H9 (cell line): Measurements from ENCODE around the gene RMRP. TPM values are rescaled to one million over a fixed set of nuclear protein-coding genes. Genes with fewer than 3 reads are reported as not detected.
A peak's percentile ranks its signal among the peaks of the same experiment; 100 is the strongest.

Experiments used
- DNase-seq: peaks from one replicate; pipeline ENCODE4 v3.0.0-alpha.2; 2017
- H2AFZ ChIP-seq: one replicate; pipeline ENCODE4 v1.6.1; 2013; ENCODE audit warnings: mild to moderate bottlenecking, low read length, control low read depth, moderate library complexity
- H2AK5ac ChIP-seq: 2 replicates; pipeline ENCODE4 v1.6.1; 2013; ENCODE audit warnings: low read length, control low read depth, mixed read lengths; ENCODE audit not compliant: insufficient read length
- H2BK120ac ChIP-seq: one replicate; pipeline ENCODE4 v1.6.1; 2013; ENCODE audit warnings: low read depth, mild to moderate bottlenecking, low read length, control low read depth, inconsistent platforms; ENCODE audit not compliant: poor library complexity, severe bottlenecking
- H2BK12ac ChIP-seq: 2 replicates; pipeline ENCODE4 v1.6.1; 2013; ENCODE audit warnings: low read length, control low read depth, mixed read lengths, low read depth; ENCODE audit not compliant: insufficient read length
- H2BK15ac ChIP-seq: 2 replicates; pipeline ENCODE4 v1.6.1; 2013; ENCODE audit warnings: low read depth, low read length, control low read depth
- H2BK20ac ChIP-seq: one replicate; pipeline ENCODE4 v1.6.1; 2013; ENCODE audit warnings: low read depth, mild to moderate bottlenecking, low read length, control low read depth, inconsistent platforms; ENCODE audit not compliant: poor library complexity, severe bottlenecking
- H2BK5ac ChIP-seq: 2 replicates; pipeline ENCODE4 v1.6.1; 2013; ENCODE audit warnings: low read length, control low read depth, mixed read lengths; ENCODE audit not compliant: insufficient read length
- H3K14ac ChIP-seq: 2 replicates; pipeline ENCODE4 v1.6.1; 2013; ENCODE audit warnings: low read length, control low read depth; ENCODE audit not compliant: insufficient read depth
- H3K18ac ChIP-seq: 2 replicates; pipeline ENCODE4 v1.6.1; 2013; ENCODE audit warnings: low read depth, mild to moderate bottlenecking, mixed read lengths, low read length, control low read depth; ENCODE audit not compliant: insufficient read length
- H3K23ac ChIP-seq: 2 replicates; pipeline ENCODE4 v1.6.1; 2013; ENCODE audit warnings: low read length, control low read depth, mixed read lengths, low read depth; ENCODE audit not compliant: insufficient read length
- H3K23me2 ChIP-seq: 2 replicates; pipeline ENCODE4 v1.6.1; 2013; ENCODE audit warnings: low read depth, mild to moderate bottlenecking, mixed read lengths, low read length, control low read depth; ENCODE audit not compliant: insufficient read length, poor library complexity, severe bottlenecking
- H3K27ac ChIP-seq: 2 replicates; pipeline ENCODE4 v1.5.1; 2013; ENCODE audit warnings: low read length, control low read depth, mixed read lengths, low read depth; ENCODE audit not compliant: insufficient read length
- H3K27me3 ChIP-seq: 2 replicates; pipeline ENCODE4 v1.6.1; 2013; ENCODE audit warnings: low read length, control low read depth, inconsistent platforms; ENCODE audit not compliant: insufficient read depth
- H3K4ac ChIP-seq: 2 replicates; pipeline ENCODE4 v1.6.1; 2013; ENCODE audit warnings: low read depth, mild to moderate bottlenecking, control low read depth, inconsistent platforms, low read length, moderate library complexity
- H3K4me1 ChIP-seq: 2 replicates; pipeline ENCODE4 v1.6.1; 2013; ENCODE audit warnings: low read length, control low read depth, inconsistent platforms; ENCODE audit not compliant: insufficient read depth
- H3K4me2 ChIP-seq: 2 replicates; pipeline ENCODE4 v1.6.1; 2013; ENCODE audit warnings: low read length, control low read depth, mixed read lengths; ENCODE audit not compliant: insufficient read length, insufficient read depth
- H3K56ac ChIP-seq: 2 replicates; pipeline ENCODE4 v1.6.1; 2013; ENCODE audit warnings: low read depth, mild to moderate bottlenecking, mixed read lengths, low read length, control low read depth; ENCODE audit not compliant: insufficient read length
- H3K79me1 ChIP-seq: 2 replicates; pipeline ENCODE4 v1.6.1; 2013; ENCODE audit warnings: low read depth, mild to moderate bottlenecking, moderate library complexity, low read length, control low read depth, inconsistent platforms; ENCODE audit not compliant: insufficient read depth, poor library complexity, severe bottlenecking
- H3K79me2 ChIP-seq: 2 replicates; pipeline ENCODE4 v1.6.1; 2013; ENCODE audit warnings: low read length, control low read depth, inconsistent platforms; ENCODE audit not compliant: insufficient read depth
- H3K9ac ChIP-seq: 2 replicates; pipeline ENCODE4 v1.6.1; 2013; ENCODE audit warnings: low read length, control low read depth, mixed read lengths; ENCODE audit not compliant: insufficient read length; ENCODE audit errors: extremely low read depth
- H3K9me3 ChIP-seq: one replicate; pipeline ENCODE4 v1.6.1; 2013; ENCODE audit warnings: low read depth, low read length, inconsistent platforms; ENCODE audit not compliant: control insufficient read depth
- H3T11ph ChIP-seq: one replicate; pipeline ENCODE4 v1.6.1; 2013; ENCODE audit warnings: mild to moderate bottlenecking, low read length, control low read depth, inconsistent platforms
- H4K20me1 ChIP-seq: one replicate; pipeline ENCODE4 v1.6.1; 2013; ENCODE audit not compliant: control insufficient read depth, insufficient read length, insufficient read depth
- H4K5ac ChIP-seq: 2 replicates; pipeline ENCODE4 v1.6.1; 2013; ENCODE audit warnings: low read depth, mild to moderate bottlenecking, mixed read lengths, low read length, control low read depth; ENCODE audit not compliant: insufficient read length
- H4K8ac ChIP-seq: replicated peaks from 2 replicates; pipeline ENCODE4 v1.6.1; 2013; ENCODE audit warnings: low read length, control low read depth, mixed read lengths, low read depth; ENCODE audit not compliant: insufficient read length
- H4K91ac ChIP-seq: 2 replicates; pipeline ENCODE4 v1.6.1; 2013; ENCODE audit warnings: low read depth, mild to moderate bottlenecking, moderate library complexity, mixed read lengths, low read length, control low read depth; ENCODE audit not compliant: insufficient read length
- H3K27ac Mint-ChIP-seq, 3 experiments: 2 replicates in 2 of 3; 3 replicates in 1 of 3; pipeline ENCODE4 v1.8.0; 2020 to 2021; ENCODE audit warnings: mixed read lengths in 3 of 3, mild to moderate bottlenecking in 1 of 3, moderate library complexity in 1 of 3
- H3K27me3 Mint-ChIP-seq: 2 replicates; pipeline ENCODE4 v1.8.0; 2021; ENCODE audit warnings: low read depth, mild to moderate bottlenecking, moderate library complexity, mixed read lengths
- H3K36me3 Mint-ChIP-seq, 3 experiments: 2 replicates in 2 of 3; 3 replicates in 1 of 3; pipeline ENCODE4 v1.8.0; 2020 to 2021; ENCODE audit warnings: low read depth in 3 of 3, mixed read lengths in 3 of 3; ENCODE audit not compliant: insufficient read depth in 1 of 3
- H3K4me1 Mint-ChIP-seq, 2 experiments: 2 replicates each; pipeline ENCODE4 v1.8.0; 2020; ENCODE audit warnings: mixed read lengths in 2 of 2
- H3K4me3 Mint-ChIP-seq, 2 experiments: 2 replicates in 1 of 2; 3 replicates in 1 of 2; pipeline ENCODE4 v1.8.0; 2020 to 2021; ENCODE audit warnings: mild to moderate bottlenecking in 2 of 2, mixed read lengths in 2 of 2, moderate library complexity in 1 of 2
- H3K9me3 Mint-ChIP-seq, 2 experiments: 2 replicates in 1 of 2; 3 replicates in 1 of 2; pipeline ENCODE4 v1.8.0; 2020; ENCODE audit warnings: mild to moderate bottlenecking in 2 of 2, mixed read lengths in 2 of 2, moderate library complexity in 1 of 2
- WGBS: extraction: QIAGEN DNeasy Blood & Tissue Kit; methylation state at CpG from one replicate; pipeline ENCODE4 v1.1.7; 2013; ENCODE audit warnings: missing lambda C conversion rate, low lambda C conversion rate, mixed read lengths; ENCODE audit not compliant: insufficient read length; ENCODE audit errors: extremely low coverage; 5-methylcytosine and 5-hydroxymethylcytosine counted together
- long read RNA-seq: library from polyadenylated mRNA; unstranded; transcript quantifications from one replicate; pipeline ENCODE4 v2.0.0, GENCODE V29; 2020
- total RNA-seq: library from RNA; stranded (reverse); gene quantifications from 2 replicates; pipeline ENCODE4 v1.2.1, GENCODE V29; 2021
- TF ChIP-seq, protein P1 (sequence below): fragments of 200-600 bp; sonication (generic); conservative IDR thresholded peaks from 3 replicates; pipeline ENCODE4 v1.8.0; 2021; ENCODE audit warnings: antibody characterized with exemption, mild to moderate bottlenecking

RMRP gene
- 18,417 and 20,652 TPM in 2 replicates for total RNA-seq
- long read RNA-seq: 0 reads

DNA sequence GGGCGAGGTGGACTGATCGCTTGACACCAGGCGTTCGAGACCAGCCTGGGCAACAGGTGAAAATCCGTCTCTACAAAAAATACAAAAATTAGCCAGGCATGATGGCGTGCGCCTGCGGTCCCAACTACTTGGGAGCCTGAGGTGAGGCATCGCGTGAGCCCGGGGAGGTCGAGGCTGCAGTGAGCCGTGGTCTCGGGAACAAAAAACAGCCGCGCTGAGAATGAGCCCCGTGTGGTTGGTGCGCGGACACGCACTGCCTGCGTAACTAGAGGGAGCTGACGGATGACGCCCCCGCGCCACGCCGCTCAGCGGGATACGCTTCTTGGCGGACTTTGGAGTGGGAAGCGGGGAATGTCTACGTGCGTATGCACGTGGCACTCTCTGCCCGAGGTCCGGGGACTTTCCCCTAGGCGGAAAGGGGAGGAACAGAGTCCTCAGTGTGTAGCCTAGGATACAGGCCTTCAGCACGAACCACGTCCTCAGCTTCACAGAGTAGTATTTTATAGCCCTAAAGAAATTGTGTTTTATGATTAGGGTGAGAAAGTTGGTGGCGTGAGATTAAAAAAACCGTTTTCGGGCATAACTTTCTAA, at the start of gene RMRP:
RMRP (minus strand) TSS at position 474 of the 591 bp plus-strand sequence.
- Histone ChIP-seq H3K4me1 (peaks cover 3% of the 10 kb centered on the region; the same call in 1 of the 2 replicates), H4K5ac (no peak within 1 kb of the TSS), H3K4ac (no peak within 1 kb of the TSS; the same call in 1 of the 2 replicates), H3K23me2 (peaks cover 11% of the 10 kb centered on the region), H3K23ac (no peak within 1 kb of the TSS), H2BK15ac (no peak within 1 kb of the TSS), H2AFZ (no peak within 1 kb of the TSS), H4K20me1 (no peaks in the 10 kb centered on the region), H3K56ac (no peak within 1 kb of the TSS), H3K9me3 (no peaks in the 10 kb centered on the region), H3K27ac (peak within 1 kb of the TSS; percentile 50), H3K14ac (peak within 1 kb of the TSS; percentile 77; the same call in 1 of the 2 replicates), H3K79me2 (no peaks in the 10 kb centered on the region), H3K4me2 (peak within 1 kb of the TSS; percentile 76), H3K18ac (peak within 1 kb of the TSS; percentile 69), H3T11ph (peak within 1 kb of the TSS; percentile 57), H4K91ac (no peak within 1 kb of the TSS), H2BK12ac (no peak within 1 kb of the TSS), H2BK120ac (no peak within 1 kb of the TSS), H3K9ac (peak within 1 kb of the TSS; percentile 74), H2AK5ac (no peak within 1 kb of the TSS), H3K27me3 (no peaks in the 10 kb centered on the region), H4K8ac (no peak within 1 kb of the TSS), H2BK20ac (no peak within 1 kb of the TSS), H2BK5ac (no peak within 1 kb of the TSS), H3K79me1 (no peaks in the 10 kb centered on the region)
- Mint-ChIP-seq H3K4me3 (peak within 1 kb of the TSS; percentile 83 to 85), H3K27ac (peak within 1 kb of the TSS; percentile 98 to 100 (median 99)), H3K27me3 (peaks cover 18% of the 10 kb centered on the region), H3K9me3 (peaks cover 2 to 3% of the 10 kb centered on the region in 2 experiments; a peak in 3 of 5 replicates), H3K4me1 (peaks cover 20 to 21% of the 10 kb centered on the region in 2 experiments), H3K36me3 (peaks cover 24 to 32% (median 30%) of the 10 kb centered on the region in 3 experiments)
- WGBS: no CpG with 5 or more reads among the region's 42 CpGs
- DNase-seq: peak; percentile 98
- TF ChIP-seq, protein P1, sequence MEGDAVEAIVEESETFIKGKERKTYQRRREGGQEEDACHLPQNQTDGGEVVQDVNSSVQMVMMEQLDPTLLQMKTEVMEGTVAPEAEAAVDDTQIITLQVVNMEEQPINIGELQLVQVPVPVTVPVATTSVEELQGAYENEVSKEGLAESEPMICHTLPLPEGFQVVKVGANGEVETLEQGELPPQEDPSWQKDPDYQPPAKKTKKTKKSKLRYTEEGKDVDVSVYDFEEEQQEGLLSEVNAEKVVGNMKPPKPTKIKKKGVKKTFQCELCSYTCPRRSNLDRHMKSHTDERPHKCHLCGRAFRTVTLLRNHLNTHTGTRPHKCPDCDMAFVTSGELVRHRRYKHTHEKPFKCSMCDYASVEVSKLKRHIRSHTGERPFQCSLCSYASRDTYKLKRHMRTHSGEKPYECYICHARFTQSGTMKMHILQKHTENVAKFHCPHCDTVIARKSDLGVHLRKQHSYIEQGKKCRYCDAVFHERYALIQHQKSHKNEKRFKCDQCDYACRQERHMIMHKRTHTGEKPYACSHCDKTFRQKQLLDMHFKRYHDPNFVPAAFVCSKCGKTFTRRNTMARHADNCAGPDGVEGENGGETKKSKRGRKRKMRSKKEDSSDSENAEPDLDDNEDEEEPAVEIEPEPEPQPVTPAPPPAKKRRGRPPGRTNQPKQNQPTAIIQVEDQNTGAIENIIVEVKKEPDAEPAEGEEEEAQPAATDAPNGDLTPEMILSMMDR: peak; percentile 45; the same call in 2 of the 3 replicates
